ENCODE results near the gene CELA1. TPM values are rescaled to one million over a fixed set of nuclear protein-coding genes. Genes with fewer than 3 reads are reported as not detected.

CELA1 gene
- 0.16 TPM in 1 of 2 replicates, not detected in the other for total RNA-seq

- intact Hi-C loops (cut with micrococcal nuclease): no loop called here
Measured at GRCh38 chr12:51346581-51346980, at the start of gene CELA1. Gene CELA1 (minus strand): TSS chr12:51346679. CDS start chr12:51346638, 41 bp downstream.

- intact Hi-C loops (cut with micrococcal nuclease): no loop called here
Measured at GRCh38 chr12:51395283-51396230, 49.1 kb upstream of the CELA1 start.

GRCh38 chr12:51393676-51394545, 47.4 kb upstream of the CELA1 start:
- intact Hi-C loops (cut with micrococcal nuclease): no loop called here

- intact Hi-C loops (cut with micrococcal nuclease): loop anchor here (1.0 kb wide), 1 partner anchor 23 kb away; no protein-coding TSS in a partner anchor
Measured at GRCh38 chr12:51392556-51393237, 46.2 kb upstream of the CELA1 start.

- intact Hi-C loops (cut with micrococcal nuclease): loop anchor here (1.0 kb wide), 1 partner anchor 22 kb away; no protein-coding TSS in a partner anchor
Measured at GRCh38 chr12:51391283-51392123, 45.0 kb upstream of the CELA1 start, which contains the start of gene GALNT6. Gene GALNT6 (minus strand): TSS chr12:51391406. CDS start chr12:51379781, 11,625 bp downstream.

GRCh38 chr12:51390891-51391282, 44.4 kb upstream of the CELA1 start:
- intact Hi-C loops (cut with micrococcal nuclease): no loop called here

- intact Hi-C loops (cut with micrococcal nuclease): no loop called here
Measured at GRCh38 chr12:51390457-51390856, 44.0 kb upstream of the CELA1 start.

- intact Hi-C loops (cut with micrococcal nuclease): no loop called here
Measured at GRCh38 chr12:51389302-51389999, 43.0 kb upstream of the CELA1 start.

- intact Hi-C loops (cut with micrococcal nuclease): no loop called here
Measured at GRCh38 chr12:51388846-51389245, 42.4 kb upstream of the CELA1 start.

GRCh38 chr12:51388069-51388799, 41.8 kb upstream of the CELA1 start:
- intact Hi-C loops (cut with micrococcal nuclease): no loop called here

GRCh38 chr12:51386351-51386750, 39.9 kb upstream of the CELA1 start:
- intact Hi-C loops (cut with micrococcal nuclease): no loop called here

- intact Hi-C loops (cut with micrococcal nuclease): no loop called here
Measured at GRCh38 chr12:51383269-51383905, 36.9 kb upstream of the CELA1 start.

- intact Hi-C loops (cut with micrococcal nuclease): no loop called here
Measured at GRCh38 chr12:51382173-51382572, 35.7 kb upstream of the CELA1 start.

GRCh38 chr12:51381226-51382079, 35.0 kb upstream of the CELA1 start:
- intact Hi-C loops (cut with micrococcal nuclease): no loop called here

GRCh38 chr12:51379571-51379970, 33.1 kb upstream of the CELA1 start:
- intact Hi-C loops (cut with micrococcal nuclease): no loop called here

- intact Hi-C loops (cut with micrococcal nuclease): no loop called here
Measured at GRCh38 chr12:51378749-51379148, 32.3 kb upstream of the CELA1 start.

Measured in T-helper 2 cell treated with Interferon-gamma antibody and Interleukin-4, amounts not matched to agents 100 ng/mL and 5 ng/mL, for 36 hours (primary cell).